Measurements from ENCODE around the gene TUBA4B. TPM values are rescaled to one million over a fixed set of nuclear protein-coding genes. Genes with fewer than 3 reads are reported as not detected.

TUBA4B gene
- total and polyA plus RNA-seq, 5 donors from 2014 or later = not detected

DNA sequence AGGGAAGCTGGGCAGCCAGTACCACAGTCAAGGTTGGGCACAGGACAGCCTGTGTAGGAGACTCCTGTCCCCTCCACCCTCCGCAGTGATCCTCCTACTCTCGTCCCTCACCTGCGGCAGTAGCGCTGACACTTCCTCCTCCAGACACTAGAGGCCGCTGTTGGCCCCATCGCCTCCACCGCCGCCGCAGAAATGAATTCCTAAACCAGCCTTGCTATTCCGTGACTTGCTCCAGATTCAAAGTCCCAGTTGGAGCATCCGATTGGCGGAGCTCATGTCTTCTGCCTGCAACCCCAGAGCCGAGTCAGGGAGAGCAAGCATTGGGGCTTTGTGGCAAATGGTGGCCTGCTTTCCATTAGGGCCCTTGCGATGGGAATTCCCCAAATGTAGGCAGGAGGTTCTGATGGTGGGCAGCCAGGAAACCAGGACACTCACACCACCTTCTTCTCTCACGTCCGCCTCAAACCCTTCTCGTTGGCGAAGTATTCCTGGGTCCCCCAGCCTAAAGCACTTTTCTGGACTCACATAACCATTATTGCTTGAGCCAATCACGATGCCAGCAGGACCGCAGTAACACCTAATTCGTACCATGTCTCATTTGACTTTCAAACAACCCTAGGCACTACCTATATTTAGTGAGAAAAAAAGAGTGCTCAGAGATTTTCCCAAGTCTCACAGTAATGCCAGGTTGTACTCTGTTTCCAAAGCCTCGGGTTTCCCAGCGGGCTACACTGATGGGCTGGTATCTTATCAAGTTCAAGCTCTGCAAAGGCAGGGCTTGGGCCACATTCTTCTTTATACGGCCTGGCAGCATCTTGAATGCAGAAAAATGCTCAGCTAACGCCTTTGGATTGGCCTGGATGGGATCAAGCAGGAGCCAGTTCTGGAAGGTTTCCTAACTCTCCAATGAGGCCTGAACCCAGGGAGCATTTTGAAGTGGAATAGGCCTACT is 24.9 kb downstream of the TUBA4B start:
- H3K27me3 Mint-ChIP-seq = peaks cover 12% of the 10 kb centered on the region
- peak overlapping the region; percentile 99 for H3K27ac ChIP-seq (ENCODE audit: insufficient read depth, low read length, poor library complexity, severe bottlenecking)
- peaks cover 17% of the 10 kb centered on the region for H3K36me3 Mint-ChIP-seq
- peaks cover 28% of the 10 kb centered on the region for H3K4me1 ChIP-seq (ENCODE audit: control insufficient read depth, insufficient read depth, low read length, poor library complexity, severe bottlenecking)
- ATAC-seq (ENCODE audit: low read depth in 2 of 2) = no peak
- peaks cover 20 to 55% (median 26%) of the 10 kb centered on the region in 4 donors for H3K4me1 Mint-ChIP-seq
- DNase-seq = peak; percentile 64 to 76 (median 68)
- H3K4me3 Mint-ChIP-seq = peak overlapping the region; percentile 93 to 98 (median 96)
- peaks cover 27% of the 10 kb centered on the region for H3K36me3 ChIP-seq (ENCODE audit: control insufficient read depth, insufficient read depth, low read length)
- H3K9me3 Mint-ChIP-seq = peaks cover 0 to 2% (median 0%) of the 10 kb centered on the region in 7 donors
- H3K27me3 ChIP-seq (ENCODE audit: control insufficient read depth, insufficient read depth, low read length) = no peaks in the 10 kb centered on the region
- peak overlapping the region; percentile 76 to 100 (median 100) for H3K27ac Mint-ChIP-seq
- no peaks in the 10 kb centered on the region for H3K9me3 ChIP-seq (ENCODE audit: control insufficient read depth in 2 of 2, low read length in 2 of 2)
- H3K4me3 ChIP-seq (ENCODE audit: low read depth, low read length) = peak overlapping the region; percentile 78

DNA sequence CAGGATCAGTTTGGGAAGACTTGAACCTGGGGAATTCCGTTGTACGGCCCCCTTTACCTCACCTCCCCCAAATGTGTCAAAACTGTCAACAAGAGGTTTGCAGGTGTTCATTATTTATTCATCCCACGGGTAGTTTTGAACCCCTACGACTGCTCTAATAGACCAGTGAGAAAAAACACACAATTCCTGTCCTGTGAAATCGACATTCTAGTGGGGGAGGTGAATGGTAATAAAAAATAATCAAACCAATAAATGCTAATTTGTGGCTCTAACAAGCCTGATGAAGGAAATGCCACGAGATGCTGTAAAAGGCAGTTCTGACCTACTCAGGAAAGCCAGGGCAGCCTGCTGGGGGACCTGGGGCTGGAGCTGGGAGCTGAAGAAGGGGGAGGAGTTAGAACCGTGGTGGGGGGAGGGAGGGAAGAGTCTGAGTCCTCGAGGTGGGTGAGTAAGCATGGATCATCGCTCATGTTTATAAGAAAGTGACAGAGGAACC is 25.7 kb downstream of the TUBA4B start:
- peak overlapping the region; percentile 78 for H3K4me3 ChIP-seq (ENCODE audit: low read depth, low read length)
- peak overlapping the region; percentile 48 to 100 (median 100) for H3K27ac Mint-ChIP-seq
- H3K9me3 Mint-ChIP-seq = peaks cover 0 to 2% (median 0%) of the 10 kb centered on the region in 7 donors
- DNase-seq = no peak
- H3K4me1 Mint-ChIP-seq = peaks cover 22 to 60% (median 27%) of the 10 kb centered on the region in 4 donors
- no peak for ATAC-seq (ENCODE audit: low read depth in 2 of 2)
- peak overlapping the region; percentile 99 for H3K27ac ChIP-seq (ENCODE audit: insufficient read depth, low read length, poor library complexity, severe bottlenecking)
- peaks cover 23% of the 10 kb centered on the region for H3K36me3 Mint-ChIP-seq
- H3K36me3 ChIP-seq (ENCODE audit: control insufficient read depth, insufficient read depth, low read length) = peaks cover 35% of the 10 kb centered on the region
- H3K27me3 ChIP-seq (ENCODE audit: control insufficient read depth, insufficient read depth, low read length) = no peaks in the 10 kb centered on the region
- peaks cover 28% of the 10 kb centered on the region for H3K4me1 ChIP-seq (ENCODE audit: control insufficient read depth, insufficient read depth, low read length, poor library complexity, severe bottlenecking)
- no peaks in the 10 kb centered on the region for H3K9me3 ChIP-seq (ENCODE audit: control insufficient read depth in 2 of 2, low read length in 2 of 2)
- H3K27me3 Mint-ChIP-seq = peaks cover 12% of the 10 kb centered on the region
- H3K4me3 Mint-ChIP-seq = peak overlapping the region; percentile 93 to 98 (median 96)

DNA sequence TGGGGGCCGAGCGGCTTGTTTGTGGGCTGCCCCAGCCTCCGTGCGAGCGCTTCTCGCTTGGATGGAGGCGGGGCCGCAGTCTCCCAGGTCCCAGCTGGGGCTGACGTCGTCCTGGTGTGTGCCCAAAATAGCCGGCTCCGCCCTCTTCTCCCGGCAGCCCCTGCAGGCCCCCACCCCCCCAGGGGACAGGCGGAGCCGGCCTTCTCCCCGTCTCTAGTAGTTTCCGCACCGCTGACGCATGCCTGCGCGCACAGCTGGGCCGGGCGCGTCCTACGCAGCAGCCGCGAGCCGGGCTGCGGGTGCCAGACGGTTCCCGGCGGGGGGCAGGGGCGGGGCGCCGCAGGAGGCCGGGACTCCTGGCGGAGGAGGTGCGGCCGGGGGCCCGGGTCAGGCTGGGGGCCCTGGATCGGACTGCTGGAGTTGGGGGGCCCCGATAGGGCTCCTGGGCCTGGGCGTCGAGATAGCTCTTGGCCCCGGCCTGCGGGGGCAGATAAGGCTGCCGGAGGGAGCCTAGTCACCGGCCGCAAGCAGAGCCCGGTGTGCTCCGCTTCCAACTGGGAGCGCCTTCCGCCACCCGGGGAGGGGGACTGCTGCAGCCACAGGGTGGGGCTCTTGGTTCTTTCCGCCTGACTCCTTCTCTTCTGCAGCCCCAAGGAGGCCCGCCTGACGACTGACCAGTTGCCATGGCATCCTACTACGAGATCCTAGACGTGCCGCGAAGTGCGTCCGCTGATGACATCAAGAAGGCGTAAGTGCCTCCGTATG is 26.3 kb downstream of the TUBA4B start, which contains the start of gene DNAJB2:
Gene DNAJB2, plus strand, starts transcription at position 216 of the 765 bp plus-strand sequence. Its CDS starts 468 bp downstream, at position 684.
- H3K27me3 Mint-ChIP-seq = peaks cover 12% of the 10 kb centered on the region
- H3K36me3 Mint-ChIP-seq = peaks cover 25% of the 10 kb centered on the region
- peaks cover 40% of the 10 kb centered on the region for H3K36me3 ChIP-seq (ENCODE audit: control insufficient read depth, insufficient read depth, low read length)
- H3K4me3 Mint-ChIP-seq = peak within 1 kb of the TSS; percentile 93 to 98 (median 96)
- DNase-seq = peak; percentile 98 to 99 (median 98)
- peaks cover 28% of the 10 kb centered on the region for H3K4me1 ChIP-seq (ENCODE audit: control insufficient read depth, insufficient read depth, low read length, poor library complexity, severe bottlenecking)
- peak within 1 kb of the TSS; percentile 99 for H3K27ac ChIP-seq (ENCODE audit: insufficient read depth, low read length, poor library complexity, severe bottlenecking)
- peak within 1 kb of the TSS; percentile 99 to 100 (median 100) for H3K27ac Mint-ChIP-seq
- peaks cover 0 to 2% (median 0%) of the 10 kb centered on the region in 7 donors for H3K9me3 Mint-ChIP-seq
- no peaks in the 10 kb centered on the region for H3K9me3 ChIP-seq (ENCODE audit: control insufficient read depth in 2 of 2, low read length in 2 of 2)
- ATAC-seq (ENCODE audit: low read depth in 2 of 2) = peak; percentile 91 to 92
- H3K4me3 ChIP-seq (ENCODE audit: low read depth, low read length) = peak within 1 kb of the TSS; percentile 78
- H3K4me1 Mint-ChIP-seq = peaks cover 22 to 64% (median 29%) of the 10 kb centered on the region in 4 donors
- H3K27me3 ChIP-seq (ENCODE audit: control insufficient read depth, insufficient read depth, low read length) = no peaks in the 10 kb centered on the region

DNA sequence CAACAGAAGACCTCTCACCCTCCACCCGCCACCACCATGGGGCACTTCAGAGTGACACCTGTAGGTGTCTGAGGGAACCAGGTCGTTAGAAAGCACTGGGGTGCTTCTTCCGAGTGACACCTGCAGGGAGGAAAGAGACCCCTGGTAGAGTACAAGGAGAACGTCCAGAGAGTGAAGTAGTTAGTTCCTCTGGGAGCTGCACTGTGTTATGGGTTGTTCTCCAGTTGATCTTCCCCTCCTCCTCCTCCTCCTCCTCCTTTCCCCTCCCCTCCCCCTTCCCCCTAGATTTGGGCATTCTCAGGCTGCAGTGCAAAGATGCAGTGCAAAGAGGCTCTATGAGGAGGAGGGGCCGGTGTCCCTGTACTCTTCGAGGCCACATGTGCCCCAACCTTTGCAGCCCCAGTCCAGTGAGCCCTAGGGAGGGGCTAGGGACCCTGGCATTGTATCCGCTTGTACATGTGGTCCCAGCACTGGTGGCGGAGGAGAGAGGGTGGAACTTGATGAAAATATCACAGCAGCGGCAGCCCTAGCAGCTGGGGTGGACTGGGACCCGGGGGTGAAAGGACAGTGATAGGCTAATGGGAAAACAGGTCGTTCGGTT is 27.0 kb downstream of the TUBA4B start:
- H3K9me3 ChIP-seq (ENCODE audit: control insufficient read depth in 2 of 2, low read length in 2 of 2) = no peaks in the 10 kb centered on the region
- ATAC-seq (ENCODE audit: low read depth in 2 of 2) (no peak), DNase-seq (no peak)
- Mint-ChIP-seq H3K36me3 (peaks cover 25% of the 10 kb centered on the region), H3K4me3 (peak overlapping the region; percentile 91 to 98 (median 95)), H3K27me3 (peaks cover 9% of the 10 kb centered on the region), H3K9me3 (peaks cover 0 to 2% (median 0%) of the 10 kb centered on the region in 7 donors), H3K4me1 (peaks cover 22 to 64% (median 29%) of the 10 kb centered on the region in 4 donors), H3K27ac (peak overlapping the region; percentile 99 to 100 (median 100))
- H3K27ac ChIP-seq (ENCODE audit: insufficient read depth, low read length, poor library complexity, severe bottlenecking) = peak overlapping the region; percentile 99
- peak overlapping the region; percentile 72 for H3K4me3 ChIP-seq (ENCODE audit: low read depth, low read length)
- no peaks in the 10 kb centered on the region for H3K27me3 ChIP-seq (ENCODE audit: control insufficient read depth, insufficient read depth, low read length)
- peaks cover 31% of the 10 kb centered on the region for H3K4me1 ChIP-seq (ENCODE audit: control insufficient read depth, insufficient read depth, low read length, poor library complexity, severe bottlenecking)
- H3K36me3 ChIP-seq (ENCODE audit: control insufficient read depth, insufficient read depth, low read length) = peaks cover 47% of the 10 kb centered on the region

DNA sequence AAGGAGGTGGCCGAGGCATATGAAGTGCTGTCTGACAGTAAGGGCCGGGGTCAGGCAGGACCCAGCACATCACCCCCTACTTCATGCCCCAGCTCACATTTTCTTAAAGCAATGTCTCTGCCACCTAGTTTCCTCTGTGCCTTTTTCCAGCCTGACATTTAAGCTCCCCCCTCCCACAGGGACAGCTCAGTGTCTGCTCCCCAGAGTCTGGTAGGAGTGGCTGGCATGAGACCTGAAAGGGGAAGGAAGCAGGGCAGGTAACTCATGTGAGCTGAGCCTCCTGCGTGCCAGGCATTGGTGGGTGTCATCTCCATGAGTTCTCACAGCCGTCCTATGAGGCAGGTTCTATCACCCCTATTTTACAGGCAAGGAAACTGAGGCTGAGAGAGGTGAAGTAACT is 27.6 kb downstream of the TUBA4B start:
- H3K36me3 Mint-ChIP-seq = peaks cover 28% of the 10 kb centered on the region
- Histone ChIP-seq H3K27ac (ENCODE audit: insufficient read depth, low read length, poor library complexity, severe bottlenecking) (peak overlapping the region; percentile 99), H3K4me1 (ENCODE audit: control insufficient read depth, insufficient read depth, low read length, poor library complexity, severe bottlenecking) (peaks cover 33% of the 10 kb centered on the region), H3K9me3 (ENCODE audit: control insufficient read depth in 2 of 2, low read length in 2 of 2) (no peaks in the 10 kb centered on the region), H3K4me3 (ENCODE audit: low read depth, low read length) (no peak overlapping the region), H3K27me3 (ENCODE audit: control insufficient read depth, insufficient read depth, low read length) (no peaks in the 10 kb centered on the region), H3K36me3 (ENCODE audit: control insufficient read depth, insufficient read depth, low read length) (peaks cover 54% of the 10 kb centered on the region)
- ATAC-seq (ENCODE audit: low read depth in 2 of 2) = no peak
- H3K4me1 Mint-ChIP-seq = peaks cover 22 to 67% (median 29%) of the 10 kb centered on the region in 4 donors
- peaks cover 0 to 2% (median 0%) of the 10 kb centered on the region in 7 donors for H3K9me3 Mint-ChIP-seq
- peak overlapping the region in 3 of 4 donors; percentile 55 to 97 (median 75) for H3K4me3 Mint-ChIP-seq
- peaks cover 8% of the 10 kb centered on the region for H3K27me3 Mint-ChIP-seq
- no peak for DNase-seq
- H3K27ac Mint-ChIP-seq = peak overlapping the region in 2 of 3 donors; percentile 100

DNA sequence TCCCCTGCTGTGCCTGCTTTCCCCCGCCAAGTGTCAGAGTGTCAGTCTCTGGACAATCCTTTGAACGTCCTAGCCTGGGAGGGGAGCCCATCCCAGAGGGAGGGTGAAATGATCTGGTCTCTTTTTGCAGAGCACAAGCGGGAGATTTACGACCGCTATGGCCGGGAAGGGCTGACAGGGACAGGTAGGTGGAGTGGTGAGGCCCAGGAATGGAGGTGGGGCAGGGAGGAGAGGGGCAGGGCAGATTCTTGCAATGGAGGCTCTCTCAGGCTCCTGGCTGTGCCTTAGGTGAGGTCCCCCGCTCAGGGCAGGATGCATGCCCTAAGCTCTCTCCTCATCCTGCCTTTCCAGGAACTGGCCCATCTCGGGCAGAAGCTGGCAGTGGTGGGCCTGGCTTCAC is 28.5 kb downstream of the TUBA4B start:
- ATAC-seq (ENCODE audit: low read depth in 2 of 2) (no peak), DNase-seq (no peak)
- Histone ChIP-seq H3K4me1 (ENCODE audit: control insufficient read depth, insufficient read depth, low read length, poor library complexity, severe bottlenecking) (peaks cover 33% of the 10 kb centered on the region), H3K4me3 (ENCODE audit: low read depth, low read length) (no peak overlapping the region), H3K27me3 (ENCODE audit: control insufficient read depth, insufficient read depth, low read length) (no peaks in the 10 kb centered on the region), H3K36me3 (ENCODE audit: control insufficient read depth, insufficient read depth, low read length) (peaks cover 55% of the 10 kb centered on the region), H3K27ac (ENCODE audit: insufficient read depth, low read length, poor library complexity, severe bottlenecking) (no peak overlapping the region), H3K9me3 (ENCODE audit: control insufficient read depth in 2 of 2, low read length in 2 of 2) (no peaks in the 10 kb centered on the region)
- H3K4me1 Mint-ChIP-seq = peaks cover 22 to 67% (median 29%) of the 10 kb centered on the region in 4 donors
- peak overlapping the region in 2 of 4 donors; percentile 65 to 75 for H3K4me3 Mint-ChIP-seq
- peaks cover 28% of the 10 kb centered on the region for H3K36me3 Mint-ChIP-seq
- H3K27ac Mint-ChIP-seq = peak overlapping the region in 2 of 3 donors; percentile 85 to 100
- peaks cover 8% of the 10 kb centered on the region for H3K27me3 Mint-ChIP-seq
- H3K9me3 Mint-ChIP-seq = peaks cover 0 to 2% (median 0%) of the 10 kb centered on the region in 7 donors

DNA sequence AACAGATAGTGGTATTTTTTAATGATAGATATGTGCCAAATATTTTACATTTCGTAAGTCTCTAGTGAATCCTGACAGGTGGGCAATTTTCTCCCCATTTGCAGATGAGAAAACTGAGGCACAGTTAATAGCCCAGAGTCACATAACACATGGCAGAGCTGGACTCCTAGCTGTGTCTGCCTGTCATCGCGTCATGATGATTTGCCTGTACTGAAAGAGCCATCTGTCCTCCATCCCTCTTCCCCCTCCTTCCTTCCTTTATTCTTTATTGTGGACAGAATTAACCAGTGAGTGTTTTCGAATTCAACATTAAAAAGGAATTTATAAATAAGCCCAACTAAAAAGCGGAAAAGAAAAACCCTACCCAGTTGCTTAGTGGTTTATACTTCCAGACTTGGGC is 29.3 kb downstream of the TUBA4B start:
- no peak overlapping the region for H3K27ac ChIP-seq (ENCODE audit: insufficient read depth, low read length, poor library complexity, severe bottlenecking)
- Mint-ChIP-seq H3K4me3 (peak overlapping the region in 2 of 4 donors; percentile 20 to 48), H3K27ac (peak overlapping the region in 2 of 3 donors; percentile 4 to 81), H3K9me3 (peaks cover 0 to 2% (median 0%) of the 10 kb centered on the region in 7 donors), H3K27me3 (peaks cover 8% of the 10 kb centered on the region), H3K36me3 (peaks cover 28% of the 10 kb centered on the region), H3K4me1 (peaks cover 19 to 63% (median 26%) of the 10 kb centered on the region in 4 donors)
- H3K4me1 ChIP-seq (ENCODE audit: control insufficient read depth, insufficient read depth, low read length, poor library complexity, severe bottlenecking) = peaks cover 31% of the 10 kb centered on the region
- no peak for ATAC-seq (ENCODE audit: low read depth in 2 of 2)
- no peak overlapping the region for H3K4me3 ChIP-seq (ENCODE audit: low read depth, low read length)
- H3K36me3 ChIP-seq (ENCODE audit: control insufficient read depth, insufficient read depth, low read length) = peaks cover 55% of the 10 kb centered on the region
- no peaks in the 10 kb centered on the region for H3K9me3 ChIP-seq (ENCODE audit: control insufficient read depth in 2 of 2, low read length in 2 of 2)
- no peaks in the 10 kb centered on the region for H3K27me3 ChIP-seq (ENCODE audit: control insufficient read depth, insufficient read depth, low read length)
- DNase-seq = no peak

All from CD4-positive, CD25-positive, alpha-beta regulatory T cell (primary cell).